Measurements from ENCODE around the gene CLEC16A. TPM values are rescaled to one million over a fixed set of nuclear protein-coding genes. Genes with fewer than 3 reads are reported as not detected.
"Not testable (repeated sequence)": the region's sequence is repeated elsewhere in the genome, so short reads cannot be mapped to it uniquely, and the experiment has no call there.

Gene CLEC16A
- total RNA-seq, 4 donors from 2014 or later, result 38.2 to 153 (median 92.7) TPM

DNA sequence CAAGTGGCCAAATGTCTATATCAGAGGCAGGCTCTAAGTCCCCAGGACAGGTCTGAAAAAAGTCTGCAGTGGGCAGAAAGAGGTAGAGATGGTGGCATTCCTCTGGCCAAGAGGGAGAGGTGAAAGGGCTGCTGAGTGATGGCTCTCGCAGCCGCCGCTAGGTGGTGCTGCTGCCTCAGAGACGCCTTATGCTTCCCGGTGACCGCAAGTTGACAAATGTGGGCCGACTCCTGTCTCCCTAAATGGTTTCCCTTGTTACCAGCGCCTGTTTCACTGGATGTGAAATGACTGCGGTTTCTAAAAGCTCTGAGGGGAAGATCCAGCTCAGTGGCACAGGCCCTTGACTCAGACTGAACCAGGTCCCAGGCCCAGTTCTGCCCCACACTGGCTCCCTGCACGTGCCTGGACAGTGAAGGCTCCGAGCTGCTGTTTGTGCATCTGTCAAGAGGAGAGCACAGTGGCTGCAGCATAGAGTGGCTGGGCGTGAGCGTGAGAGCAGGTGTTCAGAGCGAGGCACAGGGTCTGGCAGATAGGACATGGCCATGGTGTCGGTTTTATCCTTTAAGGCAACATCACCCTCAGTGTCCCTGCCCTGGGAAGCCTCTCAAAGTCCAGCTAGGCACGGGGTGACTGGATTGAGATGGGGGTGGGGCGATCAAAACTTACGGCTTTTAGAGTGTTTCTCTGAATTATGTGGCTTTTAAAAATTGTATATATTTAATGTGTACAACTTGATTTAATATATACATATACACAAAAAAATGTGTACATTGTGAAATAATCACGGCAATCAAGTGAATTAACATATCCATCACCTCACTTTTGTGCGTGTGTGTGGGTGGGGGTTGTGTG lies 19.9 kb downstream of the CLEC16A start:
- Histone ChIP-seq H3K36me3 (no peaks in the 10 kb centered on the region), H3K4me1 (peaks cover 0 to 11% (median 5%) of the 10 kb centered on the region in 4 donors), H3K4me3 (no peak overlapping the region), H3K27me3 (no peaks in the 10 kb centered on the region), H3K27ac (peak overlapping the region in 3 of 4 donors; percentile 8 to 56 (median 55)), H3K9me3 (no peaks in the 10 kb centered on the region)
- in situ Hi-C loops (cut with MboI; ENCODE audit: low pct_ligation_motif_present in 1 of 4, low pct_unique_long_range_greater_than_20kb in 1 of 4, low sequenced_read_pairs in 3 of 4) (loop anchor here (10.0 to 25.0 kb wide), 4 partner anchors 291 to 573 kb away; partner anchors contain the start of gene SOCS1 (in 2 of the 4)), intact Hi-C loops (cut with DNase I; ENCODE audit: low total_unique reads) (no loop called here)
- 25 to 79% methylated on average over 2 to 20 of the region's 20 CpGs for WGBS, 2 donors (ENCODE audit: low coverage in 1 of 2)
- TF ChIP-seq, protein P1, sequence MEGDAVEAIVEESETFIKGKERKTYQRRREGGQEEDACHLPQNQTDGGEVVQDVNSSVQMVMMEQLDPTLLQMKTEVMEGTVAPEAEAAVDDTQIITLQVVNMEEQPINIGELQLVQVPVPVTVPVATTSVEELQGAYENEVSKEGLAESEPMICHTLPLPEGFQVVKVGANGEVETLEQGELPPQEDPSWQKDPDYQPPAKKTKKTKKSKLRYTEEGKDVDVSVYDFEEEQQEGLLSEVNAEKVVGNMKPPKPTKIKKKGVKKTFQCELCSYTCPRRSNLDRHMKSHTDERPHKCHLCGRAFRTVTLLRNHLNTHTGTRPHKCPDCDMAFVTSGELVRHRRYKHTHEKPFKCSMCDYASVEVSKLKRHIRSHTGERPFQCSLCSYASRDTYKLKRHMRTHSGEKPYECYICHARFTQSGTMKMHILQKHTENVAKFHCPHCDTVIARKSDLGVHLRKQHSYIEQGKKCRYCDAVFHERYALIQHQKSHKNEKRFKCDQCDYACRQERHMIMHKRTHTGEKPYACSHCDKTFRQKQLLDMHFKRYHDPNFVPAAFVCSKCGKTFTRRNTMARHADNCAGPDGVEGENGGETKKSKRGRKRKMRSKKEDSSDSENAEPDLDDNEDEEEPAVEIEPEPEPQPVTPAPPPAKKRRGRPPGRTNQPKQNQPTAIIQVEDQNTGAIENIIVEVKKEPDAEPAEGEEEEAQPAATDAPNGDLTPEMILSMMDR (IDR thresholded peaks at IDR 0.05), result peak; percentile 90 to 96 (median 95)
- TF ChIP-seq POLR2A (IDR thresholded peaks at IDR 0.05), result no peak
- DNase-seq, result peak; percentile 86

DNA sequence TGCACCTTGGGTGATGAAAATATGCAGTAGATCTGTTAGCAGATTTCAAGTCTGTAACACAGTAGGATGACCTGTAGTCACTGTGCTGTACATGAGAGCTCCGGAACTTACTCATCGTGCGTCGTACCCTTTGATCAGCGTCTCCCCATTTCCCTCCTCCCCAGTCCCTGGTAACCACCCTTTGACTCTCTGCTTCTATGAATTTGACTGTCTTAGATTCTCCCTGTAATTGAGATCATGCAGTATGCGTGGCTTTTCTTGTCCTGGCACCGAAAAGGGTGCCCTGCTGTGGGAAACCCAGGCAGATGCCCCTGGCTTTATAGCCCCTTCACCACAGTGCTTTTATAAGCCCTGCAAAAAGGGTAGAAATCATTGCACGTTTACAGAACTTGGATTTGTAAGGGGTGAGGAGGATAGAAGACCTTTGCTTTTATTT lies 20.5 kb downstream of the CLEC16A start:
- intact Hi-C loops (cut with DNase I; ENCODE audit: low total_unique reads) (no loop called here), in situ Hi-C loops (cut with MboI; ENCODE audit: low pct_ligation_motif_present in 1 of 4, low pct_unique_long_range_greater_than_20kb in 1 of 4, low sequenced_read_pairs in 3 of 4) (loop anchor here (5.0 to 25.0 kb wide), 5 partner anchors 290 to 572 kb away; partner anchors contain the start of gene SOCS1 (in 4 of the 4))
- Histone ChIP-seq H3K36me3 (no peaks in the 10 kb centered on the region), H3K9me3 (no peaks in the 10 kb centered on the region), H3K4me1 (peaks cover 0 to 11% (median 5%) of the 10 kb centered on the region in 4 donors), H3K27me3 (no peaks in the 10 kb centered on the region), H3K4me3 (no peak overlapping the region), H3K27ac (no peak overlapping the region)
- TF ChIP-seq, protein P1 (IDR thresholded peaks at IDR 0.05), result no peak
- TF ChIP-seq POLR2AphosphoS5 (IDR thresholded peaks at IDR 0.05) (no peak), EP300 (IDR thresholded peaks at IDR 0.05; ENCODE audit: low read depth) (no peak), POLR2A (IDR thresholded peaks at IDR 0.05) (no peak)
- DNase-seq, result no peak
- WGBS, 2 donors (ENCODE audit: low coverage in 1 of 2), result 67 to 88% methylated on average over 6 to 8 of the region's 8 CpGs

DNA sequence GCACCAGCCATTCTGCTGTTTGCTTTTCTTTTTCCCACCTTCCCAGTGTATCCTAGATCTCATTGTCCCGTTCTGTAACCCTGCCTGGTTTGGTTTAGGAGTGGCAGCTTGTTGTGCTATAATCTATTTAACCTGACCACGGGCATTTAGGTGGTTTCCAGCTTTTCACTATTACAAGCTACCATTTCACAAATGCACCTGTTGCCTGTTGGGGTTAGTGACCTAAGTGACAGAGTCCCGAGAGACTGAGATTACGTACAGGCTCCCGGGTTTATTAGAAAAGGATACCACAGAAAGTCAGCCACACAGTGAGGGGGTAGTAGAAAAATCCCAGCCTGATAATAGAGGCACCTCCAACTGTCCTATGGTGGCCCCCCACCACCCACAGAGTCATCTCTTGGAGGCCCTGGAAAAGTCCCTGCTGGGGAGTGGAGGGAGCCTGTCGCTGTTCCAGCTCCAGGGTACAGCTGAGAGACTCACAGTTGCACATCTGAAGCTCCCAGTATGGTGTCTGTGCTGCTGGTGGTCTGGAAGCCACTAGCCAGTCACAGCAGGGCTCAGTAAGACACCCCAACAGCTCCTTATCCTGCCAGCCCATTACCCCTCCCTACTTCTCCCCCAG lies 21.2 kb downstream of the CLEC16A start:
- WGBS, 2 donors (ENCODE audit: low coverage in 1 of 2), result 70 to 78% methylated on average over 2 to 6 of the region's 6 CpGs
- no peak for TF ChIP-seq POLR2AphosphoS5 (IDR thresholded peaks at IDR 0.05)
- no peak for TF ChIP-seq EP300 (IDR thresholded peaks at IDR 0.05; ENCODE audit: low read depth)
- TF ChIP-seq POLR2A (IDR thresholded peaks at IDR 0.05), result no peak
- TF ChIP-seq, protein P1 (IDR thresholded peaks at IDR 0.05), result no peak
- in situ Hi-C loops (cut with MboI; ENCODE audit: low pct_ligation_motif_present in 1 of 4, low pct_unique_long_range_greater_than_20kb in 1 of 4, low sequenced_read_pairs in 3 of 4), result loop anchor here (5.0 to 25.0 kb wide), 5 partner anchors 289 to 572 kb away; partner anchors contain the start of gene SOCS1 (in 4 of the 4)

DNA sequence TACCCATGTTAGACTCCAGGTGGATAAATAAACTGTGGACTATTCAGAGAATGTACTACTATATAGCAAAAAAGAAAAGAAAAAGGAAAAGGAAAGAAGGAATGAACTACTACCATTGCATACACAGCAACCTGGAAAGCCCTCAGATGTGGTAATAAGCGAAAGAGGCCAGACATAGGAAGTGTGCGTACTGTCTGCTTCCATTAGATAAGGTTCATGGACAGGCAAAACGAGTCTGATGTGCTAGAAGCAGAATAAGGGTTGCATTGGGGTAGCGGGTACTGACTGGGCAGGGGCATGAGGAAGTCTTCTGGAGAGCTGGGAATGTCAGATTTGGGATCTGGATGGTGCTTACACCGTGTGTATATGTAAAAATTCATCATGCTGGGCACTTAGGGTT lies 21.8 kb downstream of the CLEC16A start:
- 78 to 86% methylated on average over 4 to 5 of the region's 5 CpGs for WGBS, 2 donors (ENCODE audit: low coverage in 1 of 2)
- intact Hi-C loops (cut with DNase I; ENCODE audit: low total_unique reads), result no loop called here
- DNase-seq, result no peak
- Histone ChIP-seq H3K27ac (no peak overlapping the region), H3K4me1 (peaks cover 0 to 8% (median 5%) of the 10 kb centered on the region in 4 donors), H3K4me3 (no peak overlapping the region), H3K9me3 (no peaks in the 10 kb centered on the region), H3K36me3 (no peaks in the 10 kb centered on the region), H3K27me3 (no peaks in the 10 kb centered on the region)
- in situ Hi-C loops (cut with MboI; ENCODE audit: low pct_ligation_motif_present in 1 of 4, low pct_unique_long_range_greater_than_20kb in 1 of 4, low sequenced_read_pairs in 3 of 4), result loop anchor here (5.0 to 25.0 kb wide), 5 partner anchors 289 to 571 kb away; partner anchors contain the start of gene SOCS1 (in 4 of the 4)
- TF ChIP-seq, protein P1 (IDR thresholded peaks at IDR 0.05), result no peak
- TF ChIP-seq EP300 (IDR thresholded peaks at IDR 0.05; ENCODE audit: low read depth), result no peak
- TF ChIP-seq POLR2A (IDR thresholded peaks at IDR 0.05), result no peak
- no peak for TF ChIP-seq POLR2AphosphoS5 (IDR thresholded peaks at IDR 0.05)

More for the DNA sequence above, 21.2 kb downstream of the CLEC16A start:
- peaks cover 0 to 11% (median 5%) of the 10 kb centered on the region in 4 donors for H3K4me1 ChIP-seq
- no peak overlapping the region for H3K4me3 ChIP-seq
- H3K27me3 ChIP-seq, result no peaks in the 10 kb centered on the region
- DNase-seq, result no peak
- H3K36me3 ChIP-seq, result no peaks in the 10 kb centered on the region
- intact Hi-C loops (cut with DNase I; ENCODE audit: low total_unique reads), result no loop called here
- no peaks in the 10 kb centered on the region for H3K9me3 ChIP-seq
- no peak overlapping the region for H3K27ac ChIP-seq

DNA sequence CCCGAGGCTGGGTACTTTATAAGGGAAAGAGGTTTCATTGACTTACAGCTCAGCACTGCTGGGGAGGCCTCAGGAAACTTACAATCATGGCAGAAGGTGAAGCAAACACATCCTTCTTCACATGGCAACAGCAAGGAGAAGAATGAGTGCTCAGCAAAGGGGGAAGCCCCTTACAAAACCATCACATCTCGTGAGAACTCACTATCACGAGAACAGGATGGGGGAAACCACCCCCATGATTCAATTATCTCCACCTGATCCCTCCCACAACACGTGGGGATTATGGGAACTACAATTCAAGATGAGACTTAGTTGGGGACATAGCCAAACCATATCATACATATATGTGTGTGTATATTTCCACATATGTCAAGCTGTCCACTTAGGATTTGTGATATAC lies 22.2 kb downstream of the CLEC16A start:
- H3K27me3 ChIP-seq; H3K27ac ChIP-seq; DNase-seq; intact Hi-C loops (cut with DNase I; ENCODE audit: low total_unique reads); H3K4me1 ChIP-seq; H3K9me3 ChIP-seq; H3K36me3 ChIP-seq; H3K4me3 ChIP-seq: not testable (repeated sequence)
- 61 to 63% methylated on average over 3 to 4 of the region's 4 CpGs for WGBS, 2 donors (ENCODE audit: low coverage in 1 of 2)
- in situ Hi-C loops (cut with MboI; ENCODE audit: low pct_ligation_motif_present in 1 of 4, low pct_unique_long_range_greater_than_20kb in 1 of 4, low sequenced_read_pairs in 3 of 4), result loop anchor here (5.0 to 25.0 kb wide), 5 partner anchors 288 to 571 kb away; partner anchors contain the start of gene SOCS1 (in 4 of the 4)

All from transverse colon (tissue), 4 donors.